Measurements from ENCODE around the gene TUBB8B.
"Not testable (repeated sequence)": the region's sequence is repeated elsewhere in the genome, so short reads cannot be mapped to it uniquely, and the experiment has no call there.

GRCh38 chr18:13177-13576, 36.2 kb downstream of the TUBB8B start:
- TF ChIP-seq CTCF (IDR thresholded peaks at IDR 0.05); EZH2 (IDR thresholded peaks at IDR 0.05; ENCODE audit: borderline replicate concordance, insufficient read depth, low read depth, low read length, poor library complexity, severe bottlenecking): not testable (repeated sequence)

Measured in B cell (primary cell).